Vagina (tissue), 2 donors: ENCODE measurements around the gene HPDL. TPM values are rescaled to one million over a fixed set of nuclear protein-coding genes. Genes with fewer than 3 reads are reported as not detected.

Source experiments
- DNase-seq, 2 donors: peaks; one replicate each; pipeline ENCODE4 v3.0.0-alpha.2; 2017; ENCODE audit errors: extremely low spot score in 2 of 2
- H3K27ac ChIP-seq: fragments of 200-600 bp; sonication (generic); one replicate; pipeline ENCODE4 v1.5.1; 2019
- H3K27me3 ChIP-seq: fragments of 200-600 bp; sonication (generic); one replicate; pipeline ENCODE4 v1.5.1; 2019
- H3K36me3 ChIP-seq, 2 donors: fragments of 200-600 bp; sonication (generic); one replicate each; pipeline ENCODE4 v1.5.1; 2017 to 2019
- H3K4me1 ChIP-seq: fragments of 200-600 bp; sonication (generic); one replicate; pipeline ENCODE4 v1.5.1; 2019
- H3K4me3 ChIP-seq, 2 donors: fragments of 200-600 bp; sonication (generic); 1 replicate in 1 of 2; 2 replicates in 1 of 2; pipeline ENCODE4 v1.5.1; 2016 to 2019
- H3K9me3 ChIP-seq: fragments of 200-600 bp; sonication (generic); one replicate; pipeline ENCODE4 v1.5.1; 2019
- POLR2A ChIP-seq, 2 donors: fragments of 450-650 bp; IDR thresholded peaks; one replicate each; pipeline ENCODE4 v1.6.1; 2017; ENCODE audit warnings: antibody characterized with exemption in 2 of 2, mild to moderate bottlenecking in 2 of 2, moderate library complexity in 2 of 2
- POLR2AphosphoS5 ChIP-seq, 2 donors: sonication (generic); formaldehyde crosslinking; IDR thresholded peaks; one replicate each; pipeline ENCODE4 v1.9.0; 2017; ENCODE audit warnings: antibody characterized with exemption in 2 of 2, mild to moderate bottlenecking in 2 of 2, low read depth in 1 of 2; ENCODE audit not compliant: insufficient read depth in 1 of 2
- intact Hi-C: fragments of 100-400 bp; cut with DNase I; formaldehyde crosslinking; loops from one replicate; pipeline ENCODE4 v1.15.1; 2023
- total RNA-seq: library from RNA; depleted of rRNA; stranded (reverse); fragments of >200 nt; gene quantifications from one replicate; pipeline ENCODE4 v1.2.3, GENCODE V29; 2016
- TF ChIP-seq, protein P1 (sequence below), 3 experiments: fragments of 450-650 bp in 2 of 3; fragments of 200-600 bp in 1 of 3; sonication (generic) in 1 of 3; IDR thresholded peaks; one replicate each; pipeline ENCODE4 v1.5.1; 2017 to 2019; ENCODE audit warnings: antibody characterized with exemption in 3 of 3, mild to moderate bottlenecking in 2 of 3, moderate library complexity in 2 of 3

The HPDL gene
- total RNA-seq, 1 donor from 2014 or later, result 2.2 TPM

DNA sequence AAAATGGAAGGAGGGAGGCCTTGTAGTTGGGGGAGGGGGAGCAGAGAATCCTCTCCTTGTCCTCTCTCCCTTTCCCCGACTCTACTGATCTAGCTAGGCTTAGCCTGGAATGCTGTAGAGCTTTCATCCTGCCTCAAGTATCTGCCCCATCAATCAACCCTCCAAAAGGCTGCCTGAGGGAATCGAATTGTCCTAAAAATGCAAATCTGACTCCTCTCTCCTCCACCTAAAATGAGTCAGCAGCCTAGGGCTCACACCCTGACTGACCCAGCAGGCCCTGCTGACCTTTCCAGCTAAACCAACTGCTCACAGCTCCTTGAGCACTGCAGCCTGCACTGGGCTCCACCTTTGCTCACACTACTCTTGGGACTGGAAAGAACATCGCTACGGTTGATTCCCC, 2.8 kb downstream of the HPDL start:
- DNase-seq, result no peak
- no peak for TF ChIP-seq POLR2A (IDR thresholded peaks at IDR 0.05)
- TF ChIP-seq, protein P1, sequence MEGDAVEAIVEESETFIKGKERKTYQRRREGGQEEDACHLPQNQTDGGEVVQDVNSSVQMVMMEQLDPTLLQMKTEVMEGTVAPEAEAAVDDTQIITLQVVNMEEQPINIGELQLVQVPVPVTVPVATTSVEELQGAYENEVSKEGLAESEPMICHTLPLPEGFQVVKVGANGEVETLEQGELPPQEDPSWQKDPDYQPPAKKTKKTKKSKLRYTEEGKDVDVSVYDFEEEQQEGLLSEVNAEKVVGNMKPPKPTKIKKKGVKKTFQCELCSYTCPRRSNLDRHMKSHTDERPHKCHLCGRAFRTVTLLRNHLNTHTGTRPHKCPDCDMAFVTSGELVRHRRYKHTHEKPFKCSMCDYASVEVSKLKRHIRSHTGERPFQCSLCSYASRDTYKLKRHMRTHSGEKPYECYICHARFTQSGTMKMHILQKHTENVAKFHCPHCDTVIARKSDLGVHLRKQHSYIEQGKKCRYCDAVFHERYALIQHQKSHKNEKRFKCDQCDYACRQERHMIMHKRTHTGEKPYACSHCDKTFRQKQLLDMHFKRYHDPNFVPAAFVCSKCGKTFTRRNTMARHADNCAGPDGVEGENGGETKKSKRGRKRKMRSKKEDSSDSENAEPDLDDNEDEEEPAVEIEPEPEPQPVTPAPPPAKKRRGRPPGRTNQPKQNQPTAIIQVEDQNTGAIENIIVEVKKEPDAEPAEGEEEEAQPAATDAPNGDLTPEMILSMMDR (IDR thresholded peaks at IDR 0.05), result no peak
- no peak for TF ChIP-seq POLR2AphosphoS5 (IDR thresholded peaks at IDR 0.05; ENCODE audit: insufficient read depth in 1 of 2, low read depth in 1 of 2)
- Histone ChIP-seq H3K27ac (no peak overlapping the region), H3K27me3 (no peaks in the 10 kb centered on the region), H3K4me1 (peaks cover 20% of the 10 kb centered on the region), H3K9me3 (no peaks in the 10 kb centered on the region), H3K4me3 (no peak overlapping the region), H3K36me3 (peaks cover 0 to 36% of the 10 kb centered on the region in 2 donors)
- intact Hi-C loops, result no loop called here

DNA sequence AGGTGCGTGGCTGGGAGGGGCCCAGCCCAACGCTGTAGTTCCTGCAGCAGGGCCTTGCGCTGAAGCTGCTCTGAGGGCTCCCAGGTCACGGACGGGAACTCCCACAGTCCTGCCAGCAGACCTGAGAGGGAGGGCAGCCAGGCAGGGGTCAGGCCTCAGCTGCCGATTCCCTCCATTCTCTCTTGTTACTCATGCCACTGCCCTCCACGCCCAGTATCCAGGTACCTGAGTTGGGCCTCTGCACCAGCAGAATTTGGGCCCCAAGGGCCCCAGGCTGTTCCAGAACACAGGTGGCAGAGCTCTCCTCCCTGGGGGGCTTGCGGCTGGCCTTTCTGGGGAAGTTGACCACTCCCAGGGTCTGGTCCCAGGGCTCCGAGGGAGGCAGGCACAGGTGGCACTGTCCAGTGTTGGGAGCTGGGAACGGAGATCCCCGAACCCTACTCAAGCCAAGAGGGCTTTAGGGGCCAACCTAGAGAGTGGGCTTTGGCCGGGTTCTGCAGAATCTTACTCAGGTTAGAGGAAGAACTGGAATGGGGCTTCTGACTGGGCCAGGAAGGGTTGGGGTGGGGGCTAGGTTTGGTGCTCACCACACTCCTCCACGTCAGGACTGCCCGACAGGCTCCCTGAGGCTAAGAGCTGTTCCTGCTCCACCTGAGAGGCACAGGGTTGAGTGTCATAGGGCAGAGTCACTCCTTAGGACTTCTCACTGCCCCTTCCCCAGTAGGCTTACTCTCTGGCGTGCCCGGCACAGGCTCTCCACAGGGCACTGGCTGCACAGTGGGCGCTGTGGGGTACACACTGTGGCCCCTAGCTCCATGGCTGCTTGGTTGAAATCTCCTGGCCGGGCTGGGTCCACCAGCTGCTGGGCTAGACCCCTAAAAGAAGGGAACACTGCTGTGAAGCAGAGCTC, 5.0 kb downstream of the HPDL start:
- no peaks in the 10 kb centered on the region for H3K27me3 ChIP-seq
- no peak for DNase-seq
- no peak overlapping the region for H3K4me3 ChIP-seq
- intact Hi-C loops, result no loop called here
- no peaks in the 10 kb centered on the region for H3K9me3 ChIP-seq
- H3K36me3 ChIP-seq, result peaks cover 0 to 39% of the 10 kb centered on the region in 2 donors
- H3K4me1 ChIP-seq, result peaks cover 11% of the 10 kb centered on the region
- H3K27ac ChIP-seq, result no peak overlapping the region
- no peak for TF ChIP-seq POLR2AphosphoS5 (IDR thresholded peaks at IDR 0.05; ENCODE audit: insufficient read depth in 1 of 2, low read depth in 1 of 2)
- TF ChIP-seq, protein P1 (IDR thresholded peaks at IDR 0.05), result no peak
- no peak for TF ChIP-seq POLR2A (IDR thresholded peaks at IDR 0.05)

DNA sequence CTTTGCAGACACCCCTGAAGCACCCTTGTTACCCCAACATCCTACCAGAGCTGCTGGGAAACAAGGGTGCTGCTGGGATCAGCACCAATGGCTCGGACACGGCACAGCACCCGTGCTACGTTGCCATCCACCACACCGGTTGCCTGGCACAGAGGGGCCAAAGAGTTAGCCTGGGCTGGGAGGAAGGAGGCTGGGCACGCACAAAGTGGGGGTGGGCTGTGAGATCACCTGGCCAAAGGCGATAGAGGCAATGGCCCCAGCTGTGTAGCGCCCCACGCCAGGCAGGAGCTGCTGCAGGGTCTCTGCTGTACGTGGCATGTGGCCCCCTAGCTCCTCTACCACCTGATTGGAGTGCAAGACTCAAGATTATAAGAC, 5.6 kb downstream of the HPDL start:
- H3K27ac ChIP-seq, result no peak overlapping the region
- peaks cover 5% of the 10 kb centered on the region for H3K4me1 ChIP-seq
- peaks cover 0 to 39% of the 10 kb centered on the region in 2 donors for H3K36me3 ChIP-seq
- TF ChIP-seq, protein P1 (IDR thresholded peaks at IDR 0.05), result no peak
- no peak for TF ChIP-seq POLR2A (IDR thresholded peaks at IDR 0.05)
- TF ChIP-seq POLR2AphosphoS5 (IDR thresholded peaks at IDR 0.05; ENCODE audit: insufficient read depth in 1 of 2, low read depth in 1 of 2), result no peak
- no peaks in the 10 kb centered on the region for H3K9me3 ChIP-seq
- H3K4me3 ChIP-seq, result no peak overlapping the region
- no peaks in the 10 kb centered on the region for H3K27me3 ChIP-seq
- no peak for DNase-seq
- intact Hi-C loops, result no loop called here

DNA sequence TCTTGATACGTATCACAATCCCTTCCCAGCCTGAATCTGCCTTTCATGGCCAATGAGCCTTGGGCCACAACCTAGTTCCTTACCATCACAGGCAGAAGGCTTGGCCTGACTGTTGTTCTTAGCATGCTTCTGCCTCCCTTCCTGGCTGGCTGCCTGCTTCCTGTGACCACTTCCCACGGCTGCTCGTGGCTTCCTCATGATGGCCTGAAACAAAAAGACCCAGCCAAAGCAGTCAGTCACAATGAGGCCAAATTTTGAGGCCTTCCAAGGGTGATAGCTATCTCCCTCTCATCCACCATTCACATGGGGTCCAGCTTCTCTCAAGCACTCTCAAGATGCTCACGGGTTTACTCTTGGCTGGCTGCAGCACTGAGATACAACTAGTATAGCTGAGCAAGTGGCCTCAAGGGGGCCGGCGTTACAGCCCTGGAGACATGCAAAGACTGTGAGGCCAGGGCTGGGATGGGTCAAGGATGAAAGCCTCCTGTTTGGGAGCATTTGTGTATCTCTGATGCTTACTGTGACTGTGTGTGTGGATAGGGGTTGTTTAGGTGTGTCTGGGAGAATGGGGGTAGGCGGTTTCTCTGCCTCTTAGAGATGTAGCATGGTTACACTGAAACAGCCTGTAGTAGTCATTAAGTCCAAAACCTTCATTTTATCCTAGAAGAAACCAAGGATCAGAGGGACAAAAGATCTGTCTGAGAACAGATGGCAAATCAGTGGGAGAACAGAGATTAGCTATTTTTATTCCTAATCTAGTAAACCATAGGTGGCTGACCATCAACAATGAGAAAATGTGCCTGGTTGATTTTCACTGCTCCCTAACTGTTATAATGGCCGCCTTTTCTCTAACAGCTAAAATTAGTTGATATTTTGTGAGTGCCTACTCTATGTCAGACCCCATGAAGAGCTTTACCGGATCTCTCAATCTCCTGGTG, 7.9 kb downstream of the HPDL start:
- H3K27me3 ChIP-seq, result no peaks in the 10 kb centered on the region
- no peak overlapping the region for H3K27ac ChIP-seq
- intact Hi-C loops, result no loop called here
- H3K9me3 ChIP-seq, result no peaks in the 10 kb centered on the region
- H3K36me3 ChIP-seq, result peaks cover 0 to 39% of the 10 kb centered on the region in 2 donors
- H3K4me3 ChIP-seq, result no peak overlapping the region
- no peak for DNase-seq
- H3K4me1 ChIP-seq, result peaks cover 12% of the 10 kb centered on the region
- TF ChIP-seq POLR2A (IDR thresholded peaks at IDR 0.05), result no peak

DNA sequence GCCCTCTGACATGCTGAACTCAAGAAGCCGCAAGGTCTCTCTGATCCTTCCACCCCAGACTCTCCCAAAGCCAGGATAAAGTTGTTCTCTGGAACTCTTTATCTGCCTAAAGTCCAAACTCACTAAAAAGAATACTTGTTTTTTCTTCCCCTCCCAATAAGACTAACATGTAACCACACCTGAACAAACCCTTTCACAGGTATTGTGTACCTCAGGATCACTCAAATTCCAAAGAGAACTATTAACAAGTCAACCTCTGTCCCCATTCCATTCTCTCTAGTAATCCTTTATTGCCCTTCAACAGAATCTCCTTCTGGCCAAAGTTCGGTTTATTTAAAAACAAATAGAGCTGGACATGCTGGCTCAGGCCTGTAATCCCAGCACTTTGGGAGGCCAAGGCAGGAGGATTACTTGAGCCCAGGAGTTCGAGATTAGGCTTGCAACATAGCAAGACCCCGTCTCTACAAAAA, 9.2 kb downstream of the HPDL start:
- DNase-seq, result no peak
- H3K36me3 ChIP-seq, result peaks cover 0 to 34% of the 10 kb centered on the region in 2 donors
- H3K27me3 ChIP-seq, result no peaks in the 10 kb centered on the region
- intact Hi-C loops, result no loop called here
- H3K9me3 ChIP-seq, result no peaks in the 10 kb centered on the region
- TF ChIP-seq, protein P1 (IDR thresholded peaks at IDR 0.05), result no peak
- TF ChIP-seq POLR2AphosphoS5 (IDR thresholded peaks at IDR 0.05; ENCODE audit: insufficient read depth in 1 of 2, low read depth in 1 of 2) (no peak), POLR2A (IDR thresholded peaks at IDR 0.05) (no peak)
- H3K27ac ChIP-seq, result no peak overlapping the region
- peaks cover 16% of the 10 kb centered on the region for H3K4me1 ChIP-seq
- H3K4me3 ChIP-seq, result no peak overlapping the region
